Measurements from ENCODE around the gene AXIN2. TPM values are rescaled to one million over a fixed set of nuclear protein-coding genes. Genes with fewer than 3 reads are reported as not detected.

The AXIN2 gene
- total RNA-seq, 1 donor from 2014 or later = 3.7 TPM

GRCh38 chr17:65503557-65503956 lies 57.9 kb downstream of the AXIN2 start:
- Mint-ChIP-seq H3K36me3 (ENCODE audit: low read depth) (no peaks in the 10 kb centered on the region), H3K27ac (ENCODE audit: unreplicated experiment) (no peak overlapping the region), H3K9me3 (ENCODE audit: low read depth) (peaks cover 6% of the 10 kb centered on the region), H3K4me3 (ENCODE audit: unreplicated experiment) (no peak overlapping the region), H3K4me1 (ENCODE audit: low read depth) (no peaks in the 10 kb centered on the region), H3K27me3 (ENCODE audit: low read depth) (peaks cover 6% of the 10 kb centered on the region)
- TF ChIP-seq CTCF (IDR thresholded peaks at IDR 0.05) = no peak
- DNase-seq (ENCODE audit: low spot score) = no peak

GRCh38 chr17:65498816-65499215 lies 62.6 kb downstream of the AXIN2 start:
- no peak overlapping the region for H3K27ac Mint-ChIP-seq (ENCODE audit: unreplicated experiment)
- TF ChIP-seq CTCF (IDR thresholded peaks at IDR 0.05) = no peak
- peaks cover 13% of the 10 kb centered on the region for H3K27me3 Mint-ChIP-seq (ENCODE audit: low read depth)
- no peaks in the 10 kb centered on the region for H3K9me3 Mint-ChIP-seq (ENCODE audit: low read depth)
- H3K4me3 Mint-ChIP-seq (ENCODE audit: unreplicated experiment) = no peak overlapping the region
- H3K4me1 Mint-ChIP-seq (ENCODE audit: low read depth) = peaks cover 9% of the 10 kb centered on the region
- no peak for DNase-seq (ENCODE audit: low spot score)
- H3K36me3 Mint-ChIP-seq (ENCODE audit: low read depth) = no peaks in the 10 kb centered on the region

- Mint-ChIP-seq H3K9me3 (ENCODE audit: low read depth) (no peaks in the 10 kb centered on the region), H3K36me3 (ENCODE audit: low read depth) (no peaks in the 10 kb centered on the region), H3K27ac (ENCODE audit: unreplicated experiment) (no peak overlapping the region), H3K4me3 (ENCODE audit: unreplicated experiment) (no peak overlapping the region), H3K27me3 (ENCODE audit: low read depth) (peaks cover 11% of the 10 kb centered on the region), H3K4me1 (ENCODE audit: low read depth) (peaks cover 9% of the 10 kb centered on the region)
- DNase-seq (ENCODE audit: low spot score) = no peak
- TF ChIP-seq CTCF (IDR thresholded peaks at IDR 0.05) = no peak
Observed at GRCh38 chr17:65496801-65497200, 64.6 kb downstream of the AXIN2 start.

- Mint-ChIP-seq H3K36me3 (ENCODE audit: low read depth) (no peaks in the 10 kb centered on the region), H3K27ac (ENCODE audit: unreplicated experiment) (no peak overlapping the region), H3K9me3 (ENCODE audit: low read depth) (no peaks in the 10 kb centered on the region), H3K4me1 (ENCODE audit: low read depth) (peaks cover 9% of the 10 kb centered on the region), H3K4me3 (ENCODE audit: unreplicated experiment) (no peak overlapping the region), H3K27me3 (ENCODE audit: low read depth) (peaks cover 16% of the 10 kb centered on the region)
- TF ChIP-seq CTCF (IDR thresholded peaks at IDR 0.05) = peak; percentile 15
- DNase-seq (ENCODE audit: low spot score) = no peak
Observed at GRCh38 chr17:65495122-65496055, 66.1 kb downstream of the AXIN2 start.

GRCh38 chr17:65489413-65490155 lies 71.9 kb downstream of the AXIN2 start:
- no peaks in the 10 kb centered on the region for H3K9me3 Mint-ChIP-seq (ENCODE audit: low read depth)
- H3K36me3 Mint-ChIP-seq (ENCODE audit: low read depth) = no peaks in the 10 kb centered on the region
- peaks cover 8% of the 10 kb centered on the region for H3K4me1 Mint-ChIP-seq (ENCODE audit: low read depth)
- no peak for TF ChIP-seq CTCF (IDR thresholded peaks at IDR 0.05)
- H3K4me3 Mint-ChIP-seq (ENCODE audit: unreplicated experiment) = no peak overlapping the region
- peaks cover 11% of the 10 kb centered on the region for H3K27me3 Mint-ChIP-seq (ENCODE audit: low read depth)
- DNase-seq (ENCODE audit: low spot score) = no peak
- H3K27ac Mint-ChIP-seq (ENCODE audit: unreplicated experiment) = no peak overlapping the region

All from chondrocyte (in vitro differentiated cells).